Transverse colon (tissue), 3 donors: ENCODE results near the gene THEM5.

Experiments
- EP300 ChIP-seq: sonication (generic); formaldehyde crosslinking; IDR thresholded peaks from one replicate; pipeline ENCODE4 v1.6.1; 2017; ENCODE audit warnings: antibody characterized with exemption, low read depth
- POLR2A ChIP-seq: fragments of 450-650 bp; IDR thresholded peaks from one replicate; pipeline ENCODE4 v1.6.1; 2016; ENCODE audit warnings: antibody characterized with exemption, mild to moderate bottlenecking, moderate library complexity
- TF ChIP-seq, protein P1 (sequence below), 5 experiments: fragments of 200-600 bp in 3 of 5; fragments of 450-650 bp in 2 of 5; sonication (generic) in 3 of 5; IDR thresholded peaks; 1 replicate in 2 of 5; 2 replicates in 3 of 5; pipeline ENCODE4 v1.5.1; 2016 to 2017; ENCODE audit warnings: antibody characterized with exemption in 5 of 5, inconsistent platforms in 3 of 5, mild to moderate bottlenecking in 2 of 5, moderate library complexity in 1 of 5

DNA sequence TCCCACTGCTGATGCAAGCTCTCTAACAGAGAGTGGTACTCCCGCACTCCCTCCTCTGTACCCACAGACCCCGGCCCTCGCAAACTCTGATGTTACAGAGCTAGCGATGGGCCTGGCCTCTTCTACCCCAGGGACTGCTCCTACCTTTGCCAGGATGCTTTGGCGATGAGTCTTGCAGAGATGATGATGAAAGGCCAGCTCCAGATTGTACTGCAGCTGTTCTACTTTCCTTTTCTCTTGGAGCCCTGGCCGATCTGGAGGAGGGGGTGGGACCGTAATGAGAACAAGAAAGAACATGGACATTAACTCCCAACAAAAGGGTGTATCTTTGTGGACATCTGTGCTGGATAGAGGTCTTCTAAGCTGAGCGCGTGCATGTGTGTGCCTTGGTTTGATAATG, 42.3 kb downstream of the THEM5 start:
- TF ChIP-seq, protein P1, sequence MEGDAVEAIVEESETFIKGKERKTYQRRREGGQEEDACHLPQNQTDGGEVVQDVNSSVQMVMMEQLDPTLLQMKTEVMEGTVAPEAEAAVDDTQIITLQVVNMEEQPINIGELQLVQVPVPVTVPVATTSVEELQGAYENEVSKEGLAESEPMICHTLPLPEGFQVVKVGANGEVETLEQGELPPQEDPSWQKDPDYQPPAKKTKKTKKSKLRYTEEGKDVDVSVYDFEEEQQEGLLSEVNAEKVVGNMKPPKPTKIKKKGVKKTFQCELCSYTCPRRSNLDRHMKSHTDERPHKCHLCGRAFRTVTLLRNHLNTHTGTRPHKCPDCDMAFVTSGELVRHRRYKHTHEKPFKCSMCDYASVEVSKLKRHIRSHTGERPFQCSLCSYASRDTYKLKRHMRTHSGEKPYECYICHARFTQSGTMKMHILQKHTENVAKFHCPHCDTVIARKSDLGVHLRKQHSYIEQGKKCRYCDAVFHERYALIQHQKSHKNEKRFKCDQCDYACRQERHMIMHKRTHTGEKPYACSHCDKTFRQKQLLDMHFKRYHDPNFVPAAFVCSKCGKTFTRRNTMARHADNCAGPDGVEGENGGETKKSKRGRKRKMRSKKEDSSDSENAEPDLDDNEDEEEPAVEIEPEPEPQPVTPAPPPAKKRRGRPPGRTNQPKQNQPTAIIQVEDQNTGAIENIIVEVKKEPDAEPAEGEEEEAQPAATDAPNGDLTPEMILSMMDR (IDR thresholded peaks at IDR 0.05), result no peak
- TF ChIP-seq EP300, result no peak
- no peak for TF ChIP-seq POLR2A
